Measurements from ENCODE around the gene NME4. TPM values are rescaled to one million over a fixed set of nuclear protein-coding genes. Genes with fewer than 3 reads are reported as not detected.

NME4 gene
- total and polyA plus RNA-seq, 8 donors = 72.3 to 199 (median 158) TPM

- TF ChIP-seq CTCF (IDR thresholded peaks at IDR 0.05) = no peak
- ATAC-seq (no peak), DNase-seq (peak in 1 of 4 donors; percentile 22)
- H3K4me1 ChIP-seq = no peaks in the 10 kb centered on the region
- H3K36me3 ChIP-seq = no peaks in the 10 kb centered on the region
- intact Hi-C loops (cut with DNase I) = no loop called here
- no peak overlapping the region for H3K27ac ChIP-seq
- H3K9me3 ChIP-seq = no peaks in the 10 kb centered on the region
- no peak overlapping the region for H3K4me3 ChIP-seq
- no peaks in the 10 kb centered on the region for H3K27me3 ChIP-seq
Measured at GRCh38 chr16:440627-441026, 43.6 kb downstream of the NME4 start.

GRCh38 chr16:441447-441846 is 44.4 kb downstream of the NME4 start:
- no peaks in the 10 kb centered on the region for H3K36me3 ChIP-seq
- no peaks in the 10 kb centered on the region for H3K4me1 ChIP-seq
- no peaks in the 10 kb centered on the region for H3K9me3 ChIP-seq
- peak in 1 of 4 donors; percentile 27 for DNase-seq
- H3K4me3 ChIP-seq = no peak overlapping the region
- H3K27ac ChIP-seq = no peak overlapping the region
- no peak for ATAC-seq
- H3K27me3 ChIP-seq = no peaks in the 10 kb centered on the region
- intact Hi-C loops (cut with DNase I) = no loop called here
- no peak for TF ChIP-seq CTCF (IDR thresholded peaks at IDR 0.05)

GRCh38 chr16:442976-443375 is 46.0 kb downstream of the NME4 start:
- Histone ChIP-seq H3K27me3 (no peaks in the 10 kb centered on the region), H3K9me3 (no peaks in the 10 kb centered on the region), H3K4me1 (no peaks in the 10 kb centered on the region), H3K36me3 (no peaks in the 10 kb centered on the region), H3K4me3 (no peak overlapping the region), H3K27ac (no peak overlapping the region)
- no peak for DNase-seq
- intact Hi-C loops (cut with DNase I) = no loop called here
- ATAC-seq = no peak
- no peak for TF ChIP-seq CTCF (IDR thresholded peaks at IDR 0.05)

- ATAC-seq (no peak), DNase-seq (no peak)
- no peaks in the 10 kb centered on the region for H3K9me3 ChIP-seq
- no peak overlapping the region for H3K4me3 ChIP-seq
- no peaks in the 10 kb centered on the region for H3K27me3 ChIP-seq
- no peaks in the 10 kb centered on the region for H3K36me3 ChIP-seq
- no peak for TF ChIP-seq CTCF (IDR thresholded peaks at IDR 0.05)
- no peaks in the 10 kb centered on the region for H3K4me1 ChIP-seq
- intact Hi-C loops (cut with DNase I) = no loop called here
- no peak overlapping the region for H3K27ac ChIP-seq
Measured at GRCh38 chr16:444027-444426, 47.0 kb downstream of the NME4 start.

- intact Hi-C loops (cut with DNase I) = no loop called here
- Histone ChIP-seq H3K4me3 (no peak overlapping the region), H3K36me3 (no peaks in the 10 kb centered on the region), H3K27ac (no peak overlapping the region), H3K9me3 (no peaks in the 10 kb centered on the region), H3K27me3 (no peaks in the 10 kb centered on the region), H3K4me1 (peaks cover 0 to 4% of the 10 kb centered on the region in 2 donors)
- no peak for TF ChIP-seq CTCF (IDR thresholded peaks at IDR 0.05)
- DNase-seq (peak in 1 of 4 donors; percentile 39), ATAC-seq (no peak)
Measured at GRCh38 chr16:445566-445965, 48.6 kb downstream of the NME4 start.

Other genes starting within 250 kb of the NME4 start
- not detected for gene HBZ, start 244.6 kb upstream of the NME4 start, total RNA-seq
- 1 to 10 TPM in 5 of 6 donors, under 1 TPM in 1; 0.52 to 8.7 (median 4.2) TPM for gene HBZ, start 244.6 kb upstream of the NME4 start, polyA plus RNA-seq (ENCODE audit: insufficient read length in 6 of 6)
- not detected for gene HBM, start 231.2 kb upstream of the NME4 start, total RNA-seq
- gene HBM, start 231.2 kb upstream of the NME4 start, polyA plus RNA-seq (ENCODE audit: insufficient read length in 6 of 6) = 10 to 100 TPM in 2 of 6 donors, 1 to 10 TPM in 4; 2.8 to 12.6 (median 6.9) TPM
- gene HBA2, start 224.3 kb upstream of the NME4 start, total RNA-seq = 100 to 1,000 TPM; 142 to 149 TPM
- 1,000 to 10,000 TPM in 5 of 6 donors, 100 to 1,000 TPM in 1; 922 to 5,766 (median 2,352) TPM for gene HBA2, start 224.3 kb upstream of the NME4 start, polyA plus RNA-seq (ENCODE audit: insufficient read length in 6 of 6)
- gene HBA1, start 220.5 kb upstream of the NME4 start, total RNA-seq = 100 to 1,000 TPM; 159 to 211 TPM
- 1,000 to 10,000 TPM in 4 of 6 donors, 100 to 1,000 TPM in 2; 599 to 3,734 (median 1,618) TPM for gene HBA1, start 220.5 kb upstream of the NME4 start, polyA plus RNA-seq (ENCODE audit: insufficient read length in 6 of 6)
- not detected for gene HBQ1, start 216.7 kb upstream of the NME4 start, total RNA-seq
- 1 to 10 TPM in 3 of 6 donors, under 1 TPM in 3; 0.42 to 1.8 (median 1.1) TPM for gene HBQ1, start 216.7 kb upstream of the NME4 start, polyA plus RNA-seq (ENCODE audit: insufficient read length in 6 of 6)
- 10 to 100 TPM; 55.5 to 62.7 TPM for gene LUC7L, start 167.8 kb upstream of the NME4 start, total RNA-seq
- gene LUC7L, start 167.8 kb upstream of the NME4 start, polyA plus RNA-seq (ENCODE audit: insufficient read length in 6 of 6) = 100 to 1,000 TPM; 108 to 173 (median 149) TPM
- 10 to 100 TPM; 63.5 to 92.6 TPM for gene FAM234A, start 162.4 kb upstream of the NME4 start, total RNA-seq
- gene FAM234A, start 162.4 kb upstream of the NME4 start, polyA plus RNA-seq (ENCODE audit: insufficient read length in 6 of 6) = 10 to 100 TPM; 49.7 to 61.5 (median 55.5) TPM
- 1 to 10 TPM; 3.9 to 8.3 TPM for gene RGS11, start 121.3 kb upstream of the NME4 start, total RNA-seq
- 1 to 10 TPM; 1.8 to 6.0 (median 3.7) TPM for gene RGS11, start 121.3 kb upstream of the NME4 start, polyA plus RNA-seq (ENCODE audit: insufficient read length in 6 of 6)
- gene ARHGDIG, start 116.6 kb upstream of the NME4 start, total RNA-seq = 1 to 10 TPM; 1.0 to 1.1 TPM
- 1 to 10 TPM in 2 of 6 donors, under 1 TPM in 3, not detected in 1; 0.52 to 2.6 (median 0.97) TPM for gene ARHGDIG, start 116.6 kb upstream of the NME4 start, polyA plus RNA-seq (ENCODE audit: insufficient read length in 6 of 6)
- gene PDIA2, start 114.0 kb upstream of the NME4 start, total RNA-seq = under 1 TPM; 0.32 to 0.60 TPM
- gene PDIA2, start 114.0 kb upstream of the NME4 start, polyA plus RNA-seq (ENCODE audit: insufficient read length in 6 of 6) = 1 to 10 TPM in 1 of 6 donors, under 1 TPM in 5; 0.29 to 1.2 (median 0.67) TPM
- 10 to 100 TPM; 21.7 to 22.7 TPM for gene AXIN1, start 44.5 kb upstream of the NME4 start, total RNA-seq
- 10 to 100 TPM; 14.0 to 23.4 (median 17.5) TPM for gene AXIN1, start 44.5 kb upstream of the NME4 start, polyA plus RNA-seq (ENCODE audit: insufficient read length in 6 of 6)
- gene MRPL28, start 26.7 kb upstream of the NME4 start, total RNA-seq = 10 to 100 TPM; 45.4 to 48.1 TPM
- gene MRPL28, start 26.7 kb upstream of the NME4 start, polyA plus RNA-seq (ENCODE audit: insufficient read length in 6 of 6) = 10 to 100 TPM; 39.6 to 59.4 (median 48.5) TPM
- gene PGAP6, start 15.2 kb upstream of the NME4 start, total RNA-seq = 10 to 100 TPM; 76.3 to 88.4 TPM
- 10 to 100 TPM; 37.3 to 52.8 (median 41.8) TPM for gene PGAP6, start 15.2 kb upstream of the NME4 start, polyA plus RNA-seq (ENCODE audit: insufficient read length in 6 of 6)
- 10 to 100 TPM; 14.4 to 17.1 TPM for gene DECR2, start 4.7 kb downstream of the NME4 start, total RNA-seq
- 10 to 100 TPM; 10.3 to 25.1 (median 16.7) TPM for gene DECR2, start 4.7 kb downstream of the NME4 start, polyA plus RNA-seq (ENCODE audit: insufficient read length in 6 of 6)
- gene RAB11FIP3, start 28.4 kb downstream of the NME4 start, total RNA-seq = 10 to 100 TPM; 28.1 to 38.0 TPM
- gene RAB11FIP3, start 28.4 kb downstream of the NME4 start, polyA plus RNA-seq (ENCODE audit: insufficient read length in 6 of 6) = 10 to 100 TPM; 48.8 to 64.0 (median 56.7) TPM
- gene CAPN15, start 130.5 kb downstream of the NME4 start, total RNA-seq = 10 to 100 TPM; 33.8 to 57.2 TPM
- 10 to 100 TPM; 16.7 to 45.3 (median 26.0) TPM for gene CAPN15, start 130.5 kb downstream of the NME4 start, polyA plus RNA-seq (ENCODE audit: insufficient read length in 6 of 6)
- not detected for gene PRR35, start 163.2 kb downstream of the NME4 start, total RNA-seq
- gene PRR35, start 163.2 kb downstream of the NME4 start, polyA plus RNA-seq (ENCODE audit: insufficient read length in 6 of 6) = under 1 TPM in 1 of 6 donors, not detected in 5; 0.06 TPM
- gene NHLRC4, start 169.8 kb downstream of the NME4 start, total RNA-seq = 1 to 10 TPM in 1 of 2 donors, under 1 TPM in 1; 0.99 to 2.0 TPM
- gene NHLRC4, start 169.8 kb downstream of the NME4 start, polyA plus RNA-seq (ENCODE audit: insufficient read length in 6 of 6) = 1 to 10 TPM; 2.2 to 3.4 (median 3.1) TPM
- 10 to 100 TPM; 51.0 to 68.5 TPM for gene PIGQ, start 172.8 kb downstream of the NME4 start, total RNA-seq
- gene PIGQ, start 172.8 kb downstream of the NME4 start, polyA plus RNA-seq (ENCODE audit: insufficient read length in 6 of 6) = 10 to 100 TPM; 32.9 to 46.2 (median 36.8) TPM
- 10 to 100 TPM; 32.1 to 32.9 TPM for gene RAB40C, start 192.9 kb downstream of the NME4 start, total RNA-seq
- 10 to 100 TPM; 17.6 to 31.1 (median 22.4) TPM for gene RAB40C, start 192.9 kb downstream of the NME4 start, polyA plus RNA-seq (ENCODE audit: insufficient read length in 6 of 6)
- gene WFIKKN1, start 233.8 kb downstream of the NME4 start, total RNA-seq = 1 to 10 TPM in 1 of 2 donors, under 1 TPM in 1; 0.58 to 1.4 TPM
- under 1 TPM; 0.11 to 0.85 (median 0.41) TPM for gene WFIKKN1, start 233.8 kb downstream of the NME4 start, polyA plus RNA-seq (ENCODE audit: insufficient read length in 6 of 6)
- 10 to 100 TPM; 69.3 to 70.4 TPM for gene METTL26, start 239.1 kb downstream of the NME4 start, total RNA-seq
- 10 to 100 TPM; 37.2 to 59.4 (median 49.5) TPM for gene METTL26, start 239.1 kb downstream of the NME4 start, polyA plus RNA-seq (ENCODE audit: insufficient read length in 6 of 6)
- 10 to 100 TPM; 41.5 to 42.5 TPM for gene MCRIP2, start 244.6 kb downstream of the NME4 start, total RNA-seq
- 10 to 100 TPM in 3 of 6 donors, 1 to 10 TPM in 3; 6.8 to 14.5 (median 9.8) TPM for gene MCRIP2, start 244.6 kb downstream of the NME4 start, polyA plus RNA-seq (ENCODE audit: insufficient read length in 6 of 6)